ENCODE results near the gene PREX1. TPM values are rescaled to one million over a fixed set of nuclear protein-coding genes. Genes with fewer than 3 reads are reported as not detected.

PREX1 gene
- total and polyA plus RNA-seq, 2 of the 4 experiments (the other 2 are of a cell fraction): 0.67 to 0.72 TPM

GRCh38 chr20:48717680-48718223 lies 110.0 kb downstream of the PREX1 start:
- H4K5ac ChIP-seq (ENCODE audit: low read depth, low read length): no peak overlapping the region
- H4K91ac ChIP-seq (ENCODE audit: insufficient read depth, low read depth, low read length): no peak overlapping the region
- peaks cover 4% of the 10 kb centered on the region for H3K27me3 ChIP-seq (ENCODE audit: control insufficient read depth, insufficient read depth, low read length)
- no peak overlapping the region for H2AK9ac ChIP-seq (replicated peaks; ENCODE audit: low read depth, low read length, poor library complexity)
- H2BK5ac ChIP-seq (ENCODE audit: low read depth, low read length, poor library complexity, severe bottlenecking): no peak overlapping the region
- H3K18ac ChIP-seq (ENCODE audit: low read depth, low read length): no peak overlapping the region
- ATAC-seq (ENCODE audit: low read depth): no peak
- no peak overlapping the region for H3K56ac ChIP-seq (ENCODE audit: extremely low read depth, insufficient read depth, low read length)
- no peak overlapping the region for H2BK120ac ChIP-seq (ENCODE audit: low read depth, low read length)
- H3K4me2 ChIP-seq (ENCODE audit: low read depth, low read length): no peak overlapping the region
- DNase-seq: no peak
- CTCF ChIA-PET: no interaction called here
- no peak overlapping the region for H3K23ac ChIP-seq (ENCODE audit: low read depth, low read length)
- H3K27ac ChIP-seq (ENCODE audit: insufficient read depth, low read length): no peak overlapping the region
- TF ChIP-seq CTCF (conservative IDR thresholded peaks at IDR 0.05; ENCODE audit: low read depth, low read length) (no peak), CEBPB (IDR thresholded peaks at IDR 0.05; ENCODE audit: low read depth, low read length) (no peak), FOS (IDR thresholded peaks at IDR 0.05; ENCODE audit: low read depth, low read length) (no peak), RAD21 (IDR thresholded peaks at IDR 0.05; ENCODE audit: low read length) (no peak), RCOR1 (IDR thresholded peaks at IDR 0.05; ENCODE audit: insufficient replicate concordance, low read length) (no peak), POLR2A (IDR thresholded peaks at IDR 0.05; ENCODE audit: low read depth, low read length) (no peak), MAZ (IDR thresholded peaks at IDR 0.05; ENCODE audit: borderline replicate concordance, low read depth, low read length) (no peak), SMC3 (IDR thresholded peaks at IDR 0.05; ENCODE audit: low read depth, low read length) (no peak), NFE2L2 (IDR thresholded peaks at IDR 0.05; ENCODE audit: low read depth, low read length) (no peak), BHLHE40 (IDR thresholded peaks at IDR 0.05; ENCODE audit: low read depth, low read length) (no peak), RFX5 (IDR thresholded peaks at IDR 0.05; ENCODE audit: low read depth, low read length) (no peak)
- no peak overlapping the region for H3K9ac ChIP-seq (ENCODE audit: low read depth, low read length)
- no peak overlapping the region for H3K4ac ChIP-seq (ENCODE audit: low read depth, low read length)
- no peak overlapping the region for H2BK15ac ChIP-seq (ENCODE audit: low read depth, low read length)
- H3K36me3 ChIP-seq (ENCODE audit: control insufficient read depth, insufficient read depth, low read length): no peaks in the 10 kb centered on the region
- H2AK5ac ChIP-seq (ENCODE audit: low read depth, low read length): no peak overlapping the region
- in situ Hi-C loops (cut with MboI; ENCODE audit: low sequenced_read_pairs) (no loop called here), dilution Hi-C loops (cut with HindIII; ENCODE audit: low sequenced_read_pairs, unreplicated experiment) (no loop called here), intact Hi-C loops (cut with micrococcal nuclease) (no loop called here)
- H3K9me1 ChIP-seq (ENCODE audit: insufficient read depth, low read length): no peaks in the 10 kb centered on the region
- BruUV-seq (replicated peaks): no TSS peak
- H3K4me3 ChIP-seq (ENCODE audit: insufficient read depth, low read depth, low read length): no peak overlapping the region
- no peaks in the 10 kb centered on the region for H3K9me3 ChIP-seq (ENCODE audit: control insufficient read depth, insufficient read depth, low read length)
- H3K79me1 ChIP-seq (ENCODE audit: low read depth in 1 of 2, low read length in 2 of 2): no peaks in the 10 kb centered on the region
- no CpG with 5 or more reads among the region's 6 CpGs for WGBS, 2 experiments (ENCODE audit: extremely low coverage in 2 of 2, insufficient read length in 1 of 2)
- no peak overlapping the region for H3K14ac ChIP-seq (replicated peaks; ENCODE audit: low read depth, low read length)
- H4K20me1 ChIP-seq (ENCODE audit: insufficient read depth, low read length): no peaks in the 10 kb centered on the region
- no peak overlapping the region for H2BK20ac ChIP-seq (ENCODE audit: low read depth, low read length)
- POLR2A ChIA-PET (ENCODE audit: unreplicated experiment): no interaction called here
- H4K8ac ChIP-seq (ENCODE audit: low read depth in 2 of 2, low read length in 2 of 2): no peak overlapping the region
- H2AFZ ChIP-seq (replicated peaks; ENCODE audit: low read length, poor library complexity): no peak overlapping the region
- peaks cover 3% of the 10 kb centered on the region; the same call in 1 of the 2 replicates for H3K4me1 ChIP-seq (ENCODE audit: control insufficient read depth, insufficient read depth, low read length)
